K562 (cell line): ENCODE data around the gene CCDC102B. TPM values are rescaled to one million over a fixed set of nuclear protein-coding genes. Genes with fewer than 3 reads are reported as not detected.

Experiments used
- ATAC-seq: fragments of 200-7000 bp; cut with Tn5 transposase; 3 replicates; pipeline ENCODE4 v1.9.1; 2020; ENCODE audit warnings: moderate library complexity
- BruUV-seq: library from RNA; stranded (reverse); fragments of 400-500 nt; replicated peaks from 2 replicates; lab custom pipeline; 2021; lab: Mats Ljungman, UMichigan
- CTCF ChIA-PET: fragments of 300-600 bp; formaldehyde crosslinking; extraction: SDS; loops from one replicate; lab custom pipeline; 2021; ENCODE audit warnings: low intra/inter-chr PET ratio; lab: Yijun Ruan, JAX
- POLR2A ChIA-PET: fragments of 300-600, 350-650 bp; sonication (Branson Sonifier 250); formaldehyde crosslinking; extraction: SDS; loops from one replicate; lab custom pipeline; 2021; ENCODE audit warnings: antibody characterized with exemption, inconsistent platforms; lab: Yijun Ruan, JAX
- DNase-seq, 4 experiments: peaks; one replicate each; pipeline versions ENCODE4 v3.0.0 to v3.0.0-alpha.2; 2011 to 2018; ENCODE audit warnings: low spot score in 3 of 4, mixed read lengths in 3 of 4; ENCODE audit errors: extremely low read depth in 1 of 4
- FAIRE-seq: peaks from 2 replicates; lab custom pipeline; 2011; peaks lifted over from hg19 to GRCh38; lab: Jason Lieb, UNC
- H2AFZ ChIP-seq: 2 replicates; pipeline ENCODE4 v1.6.0; 2011; ENCODE audit warnings: low read depth, low read length, control low read depth, inconsistent platforms
- H3K27ac ChIP-seq: fragments of 200-600 bp; 3 replicates; pipeline ENCODE4 v1.8.0; 2011; ENCODE audit warnings: low read depth, mild to moderate bottlenecking, control low read depth, inconsistent platforms, low read length, moderate library complexity, mixed read lengths; ENCODE audit errors: extremely low read depth
- H3K27me3 ChIP-seq, 2 experiments: fragments of 300-600 bp in 1 of 2; 2 replicates in 1 of 2; 3 replicates in 1 of 2; pipeline versions ENCODE4 v1.6.0 to v1.8.0; 2011; ENCODE audit warnings: inconsistent platforms in 2 of 2, low read length in 2 of 2, mild to moderate bottlenecking in 1 of 2, mixed read lengths in 1 of 2, moderate library complexity in 1 of 2; ENCODE audit not compliant: control insufficient read depth in 2 of 2, insufficient read depth in 2 of 2
- H3K36me3 ChIP-seq: fragments of 300-600 bp; 3 replicates; pipeline ENCODE4 v1.8.0; 2011; ENCODE audit warnings: mild to moderate bottlenecking, low read length, inconsistent platforms; ENCODE audit not compliant: control insufficient read depth, insufficient read depth
- H3K4me1 ChIP-seq, 2 experiments: fragments of 200-600 bp in 1 of 2; replicated peaks in 1 of 2; 2 replicates in 1 of 2; 3 replicates in 1 of 2; pipeline versions ENCODE4 v1.5.1 to v1.8.0; 2011; ENCODE audit warnings: inconsistent platforms in 2 of 2, low read length in 2 of 2, mild to moderate bottlenecking in 1 of 2, mixed read lengths in 1 of 2, moderate library complexity in 1 of 2; ENCODE audit not compliant: control insufficient read depth in 2 of 2, insufficient read depth in 2 of 2
- H3K4me2 ChIP-seq: 2 replicates; pipeline ENCODE4 v1.6.1; 2011; ENCODE audit warnings: low read length, control low read depth, inconsistent platforms, mixed read lengths; ENCODE audit not compliant: insufficient read depth
- H3K4me3 ChIP-seq: fragments of 200-600 bp; sonication (generic), shearing (Covaris generic); 2 replicates; pipeline ENCODE4 v1.5.1; 2016; ENCODE audit warnings: control low read depth, inconsistent platforms
- H3K79me2 ChIP-seq: fragments of 200-600 bp; 3 replicates; pipeline ENCODE4 v1.8.0; 2011; ENCODE audit warnings: low read length, inconsistent platforms; ENCODE audit not compliant: control insufficient read depth, insufficient read depth
- H3K9ac ChIP-seq, 2 experiments: 2 replicates each; pipeline versions ENCODE4 v1.6.0 to v1.6.1; 2011; ENCODE audit warnings: low read depth in 2 of 2, low read length in 2 of 2, control low read depth in 1 of 2, inconsistent platforms in 1 of 2, mild to moderate bottlenecking in 1 of 2, mixed read lengths in 1 of 2; ENCODE audit not compliant: insufficient read depth in 1 of 2
- H3K9me1 ChIP-seq: one replicate; pipeline ENCODE4 v1.6.0; 2011; ENCODE audit warnings: inconsistent platforms, mild to moderate bottlenecking, low read length, moderate library complexity; ENCODE audit not compliant: control insufficient read depth, insufficient read depth
- H3K9me3 ChIP-seq: replicated peaks from 2 replicates; pipeline ENCODE4 v1.5.1; 2011; ENCODE audit warnings: low read depth, low read length, inconsistent platforms; ENCODE audit not compliant: control insufficient read depth, insufficient read depth
- H4K20me1 ChIP-seq: replicated peaks from 2 replicates; pipeline ENCODE4 v1.6.1; 2011; ENCODE audit warnings: low read length, inconsistent platforms, mixed read lengths; ENCODE audit not compliant: control insufficient read depth, insufficient read depth
- ERF ChIP-seq: fragments of 450-650 bp; formaldehyde crosslinking; IDR thresholded peaks from 2 replicates; pipeline ENCODE4 v1.4.0; 2020; ENCODE audit warnings: mild to moderate bottlenecking, mixed read lengths
- GMEB1 ChIP-seq: fragments of 250-450 bp; sonication (Bioruptor Pico); IDR thresholded peaks from 2 replicates; pipeline ENCODE4 v1.4.0; 2020; ENCODE audit warnings: mild to moderate bottlenecking
- KLF10 ChIP-seq: fragments of 250-450 bp; sonication (Bioruptor Pico); IDR thresholded peaks from 2 replicates; pipeline ENCODE4 v1.6.1; 2021; ENCODE audit warnings: matching md5 sums
- L3MBTL2 ChIP-seq: fragments of 450-650 bp; IDR thresholded peaks from 2 replicates; pipeline ENCODE4 v1.6.1; 2016; ENCODE audit warnings: mild to moderate bottlenecking, moderate library complexity
- LCOR ChIP-seq: sonication (generic); formaldehyde crosslinking; IDR thresholded peaks from 2 replicates; pipeline ENCODE4 v1.8.0; 2022; ENCODE audit warnings: mild to moderate bottlenecking, missing genetic modification reagents
- MLLT1 ChIP-seq, 2 experiments: fragments of 450-650 bp; IDR thresholded peaks; 2 replicates each; pipeline ENCODE4 v1.6.1; 2016
- NELFE ChIP-seq: IDR thresholded peaks from 2 replicates; pipeline ENCODE4 v1.6.1; 2011; ENCODE audit warnings: mild to moderate bottlenecking; ENCODE audit not compliant: insufficient read depth, insufficient read length
- PHF20 ChIP-seq: fragments of 450-650 bp; IDR thresholded peaks from 2 replicates; pipeline ENCODE4 v1.6.1; 2018; ENCODE audit not compliant: partially characterized antibody
- STAT5B ChIP-seq: fragments of 250-450 bp; sonication (Bioruptor Pico); IDR thresholded peaks from 2 replicates; pipeline ENCODE4 v1.8.0; 2021; ENCODE audit warnings: mild to moderate bottlenecking, inconsistent platforms
- U2AF1 ChIP-seq: fragments of 200-400 bp; formaldehyde crosslinking; optimal IDR thresholded peaks from 2 replicates; pipeline ENCODE3; 2017; ENCODE audit warnings: mild to moderate bottlenecking, low read depth, low read length, moderate library complexity
- ZBTB40 ChIP-seq, 2 experiments: fragments of 450-650 bp in 1 of 2; sonication (generic) in 1 of 2; formaldehyde crosslinking in 1 of 2; IDR thresholded peaks; 2 replicates each; pipeline versions ENCODE4 v1.7.1 to v1.9.0; 2016 to 2022; ENCODE audit warnings: inconsistent platforms in 1 of 2, mild to moderate bottlenecking in 1 of 2, missing genetic modification reagents in 1 of 2
- ZNF165 ChIP-seq: fragments of 250-450 bp; sonication (Bioruptor Pico); IDR thresholded peaks from 2 replicates; pipeline ENCODE4 v1.4.0; 2020; ENCODE audit warnings: borderline replicate concordance
- WGBS: fragments of 100-300 bp; shearing (Covaris generic); methylation state at CpG from one replicate; pipeline ENCODE4 v1.1.6; 2016; ENCODE audit warnings: low coverage, mixed read lengths; ENCODE audit not compliant: insufficient coverage; ENCODE audit errors: missing lambda C conversion rate; 5-methylcytosine and 5-hydroxymethylcytosine counted together
- in situ Hi-C: fragments of 300-500 bp; cut with MboI; formaldehyde crosslinking; loops from 4 replicates; pipeline ENCODE4 v1.15.0; 2018; ENCODE audit warnings: inconsistent platforms, mixed read lengths
- intact Hi-C: fragments of 100-400 bp; cut with micrococcal nuclease; formaldehyde crosslinking; loops from 2 replicates; pipeline ENCODE4 v1.14.2; 2022
- polyA plus RNA-seq, 8 experiments: library from polyadenylated mRNA; depleted of rRNA in 4 of 8; stranded (reverse) in 5 of 8; unstranded in 3 of 8; fragments of >200 nt; fragmentation: Nextera tagmentation in 2 of 8; fragmentation: Illumina TruSeq in 1 of 8; extraction: Ambion mirVana in 2 of 8; extraction: Trizol in 1 of 8; gene quantifications; 2 replicates each; pipeline versions ENCODE4 v1.2.1 to v1.2.3, GENCODE V29; 2011 to 2014; ENCODE audit warnings: inconsistent platforms in 1 of 8, missing spikeins in 1 of 8
- total RNA-seq, 7 experiments: library from RNA; depleted of rRNA in 6 of 7; stranded (reverse); fragments of >200 nt in 6 of 7; fragmentation: Illumina TruSeq in 2 of 7; extraction: Trizol in 2 of 7; gene quantifications; 2 replicates each; pipeline versions ENCODE4 v1.2.1 to v1.2.3, GENCODE V29; 2011 to 2021; ENCODE audit warnings: low replicate concordance in 1 of 7

The CCDC102B gene
- total and polyA plus RNA-seq, 9 of the 15 experiments (the other 6 are each of a cell fraction or from before 2014, with no cell fraction given), result 0.18 to 1.5 (median 0.73) TPM

- intact Hi-C loops (no loop called here), in situ Hi-C loops (no loop called here)
- no peaks in the 10 kb centered on the region for H4K20me1 ChIP-seq
- H3K27me3 ChIP-seq, result no peaks in the 10 kb centered on the region
- no peaks in the 10 kb centered on the region for H3K79me2 ChIP-seq
- FAIRE-seq, result no peak
- H3K4me3 ChIP-seq, result no peak overlapping the region
- POLR2A ChIA-PET, result no interaction called here
- H3K36me3 ChIP-seq, result no peaks in the 10 kb centered on the region
- ATAC-seq, result no peak
- H3K9me1 ChIP-seq, result no peaks in the 10 kb centered on the region
- H3K27ac ChIP-seq, result no peak overlapping the region
- BruUV-seq, result no TSS peak
- H3K9me3 ChIP-seq, result no peaks in the 10 kb centered on the region
- CTCF ChIA-PET, result no interaction called here
- no peak overlapping the region for H3K9ac ChIP-seq
- no peaks in the 10 kb centered on the region for H3K4me1 ChIP-seq
- H2AFZ ChIP-seq, result no peak overlapping the region
- WGBS, result 0% methylated on average over 2 of the region's 2 CpGs
- no peak for DNase-seq
- H3K4me2 ChIP-seq, result no peak overlapping the region
- TF ChIP-seq MLLT1 (IDR thresholded peaks at IDR 0.05), result no peak
- TF ChIP-seq PHF20, result no peak
- no peak for TF ChIP-seq ERF
- no peak for TF ChIP-seq NELFE
- TF ChIP-seq U2AF1, result no peak
- TF ChIP-seq LCOR (CRISPR knock-in tag), result no peak
- TF ChIP-seq L3MBTL2, result no peak
- no peak for TF ChIP-seq STAT5B (CRISPR knock-in tag)
- no peak for TF ChIP-seq KLF10 (CRISPR knock-in tag)
- no peak for TF ChIP-seq GMEB1 (CRISPR knock-in tag)
- no peak for TF ChIP-seq ZBTB40 (IDR thresholded peaks at IDR 0.05)
- no peak for TF ChIP-seq ZBTB40 (CRISPR knock-in tag; IDR thresholded peaks at IDR 0.05)
- TF ChIP-seq ZNF165 (CRISPR knock-in tag), result no peak
Observed at GRCh38 chr18:68865021-68865420, 67.1 kb downstream of the CCDC102B start.
